HepG2 (cell line): Measurements from ENCODE around the gene C12orf60. TPM values are rescaled to one million over a fixed set of nuclear protein-coding genes. Genes with fewer than 3 reads are reported as not detected.

Experiments
- ATAC-seq: fragments of 200-7000 bp; cut with Tn5 transposase; 3 replicates; pipeline ENCODE4 v1.9.1; 2020; ENCODE audit warnings: mild to moderate bottlenecking, moderate library complexity
- BruUV-seq: library from RNA; stranded (reverse); fragments of 400-500 nt; replicated peaks from 2 replicates; lab custom pipeline; 2021; lab: Mats Ljungman, UMichigan
- CTCF ChIA-PET: fragments of 300-600 bp; formaldehyde crosslinking; extraction: SDS; loops from one replicate; lab custom pipeline; 2021; ENCODE audit warnings: low total read pairs, inconsistent platforms, low intra/inter-chr PET ratio; lab: Yijun Ruan, JAX
- POLR2A ChIA-PET: fragments of 350-600 bp; sonication (Branson Sonifier 250); formaldehyde crosslinking; loops from one replicate; lab custom pipeline; 2020; ENCODE audit warnings: antibody characterized with exemption, inconsistent platforms; lab: Yijun Ruan, JAX
- DNase-seq: peaks from one replicate; pipeline ENCODE4 v3.0.0-alpha.2; 2015; ENCODE audit warnings: low spot score
- FAIRE-seq: peaks from 3 replicates; lab custom pipeline; 2011; peaks lifted over from hg19 to GRCh38; lab: Jason Lieb, UNC
- H2AFZ ChIP-seq: one replicate; pipeline ENCODE4 v1.6.1; 2011; ENCODE audit warnings: low read length, inconsistent platforms
- H3K27ac ChIP-seq: fragments of 300-600 bp; 3 replicates; pipeline ENCODE4 v1.8.0; 2011; ENCODE audit warnings: mixed run types, mild to moderate bottlenecking, mixed read lengths, low read length, inconsistent platforms; ENCODE audit not compliant: insufficient read depth; ENCODE audit errors: extremely low read length
- H3K27me3 ChIP-seq, 2 experiments: fragments of 200-600 bp in 1 of 2; 2 replicates in 1 of 2; 3 replicates in 1 of 2; pipeline versions ENCODE4 v1.6.0 to v1.8.0; 2011; ENCODE audit warnings: low read length in 2 of 2, mild to moderate bottlenecking in 2 of 2, moderate library complexity in 2 of 2, inconsistent platforms in 1 of 2; ENCODE audit not compliant: insufficient read depth in 2 of 2, control insufficient read depth in 1 of 2
- H3K36me3 ChIP-seq, 2 experiments: fragments of 200-600 bp in 1 of 2; replicated peaks in 1 of 2; 2 replicates in 1 of 2; 3 replicates in 1 of 2; pipeline versions ENCODE4 v1.5.1 to v1.8.0; 2011; ENCODE audit warnings: low read length in 2 of 2, inconsistent platforms in 1 of 2; ENCODE audit not compliant: insufficient read depth in 2 of 2, control insufficient read depth in 1 of 2
- H3K4me1 ChIP-seq: 2 replicates; pipeline ENCODE4 v1.5.1; 2012; ENCODE audit warnings: low read length, inconsistent platforms; ENCODE audit not compliant: insufficient read depth
- H3K4me2 ChIP-seq: 2 replicates; pipeline ENCODE4 v1.6.0; 2011; ENCODE audit warnings: low read depth, low read length, inconsistent platforms
- H3K4me3 ChIP-seq, 3 experiments: fragments of 200-600 bp in 1 of 3; sonication (generic), shearing (Covaris generic) in 1 of 3; replicated peaks in 1 of 3; 2 replicates each; pipeline ENCODE4 v1.5.1; 2011 to 2016; ENCODE audit warnings: low read length in 3 of 3, inconsistent platforms in 2 of 3, low read depth in 2 of 3, mild to moderate bottlenecking in 2 of 3, control low read depth in 1 of 3, mixed read lengths in 1 of 3; ENCODE audit not compliant: insufficient read depth in 1 of 3
- H3K79me2 ChIP-seq: one replicate; pipeline ENCODE4 v1.6.1; 2011; ENCODE audit warnings: low read length, inconsistent platforms; ENCODE audit not compliant: insufficient read depth
- H3K9ac ChIP-seq: 2 replicates; pipeline ENCODE4 v1.6.0; 2011; ENCODE audit warnings: mild to moderate bottlenecking, low read depth, low read length, inconsistent platforms; ENCODE audit not compliant: insufficient read depth
- H3K9me3 ChIP-seq: 2 replicates; pipeline ENCODE4 v1.5.1; 2012; ENCODE audit warnings: mild to moderate bottlenecking, low read length
- H4K20me1 ChIP-seq: 2 replicates; pipeline ENCODE4 v1.6.0; 2011; ENCODE audit warnings: inconsistent platforms, mild to moderate bottlenecking, low read length, moderate library complexity; ENCODE audit not compliant: insufficient read depth
- ATM ChIP-seq: fragments of 450-650 bp; IDR thresholded peaks from 2 replicates; pipeline ENCODE4 v1.7.1; 2017; ENCODE audit warnings: mild to moderate bottlenecking, borderline replicate concordance
- ESRRA ChIP-seq: sonication (generic); formaldehyde crosslinking; IDR thresholded peaks from 2 replicates; pipeline ENCODE4 v1.5.1; 2020; ENCODE audit warnings: mild to moderate bottlenecking, low read depth, missing genetic modification reagents
- GATA4 ChIP-seq: sonication (generic); IDR thresholded peaks from 2 replicates; pipeline ENCODE4 v1.6.1; 2016; ENCODE audit warnings: antibody characterized with exemption, low read depth, borderline replicate concordance
- HES4 ChIP-seq: sonication (generic); formaldehyde crosslinking; IDR thresholded peaks from 2 replicates; pipeline ENCODE4 v1.9.0; 2021; ENCODE audit warnings: mild to moderate bottlenecking, missing genetic modification reagents, borderline replicate concordance
- KAT2B ChIP-seq: fragments of 150-350 bp; IDR thresholded peaks from 2 replicates; pipeline ENCODE4 v1.6.1; 2014; ENCODE audit warnings: low read depth, low read length, borderline replicate concordance
- MAFF ChIP-seq: IDR thresholded peaks from 2 replicates; pipeline ENCODE4 v1.6.1; 2011; ENCODE audit warnings: low read depth, low read length, improper control_type of control experiment
- MAFK ChIP-seq, 2 experiments: IDR thresholded peaks in 1 of 2; conservative IDR thresholded peaks in 1 of 2; 2 replicates each; pipeline ENCODE4 v1.6.1; 2011; ENCODE audit warnings: improper control_type of control experiment in 2 of 2, low read length in 2 of 2
- NCOA5 ChIP-seq: sonication (generic); formaldehyde crosslinking; IDR thresholded peaks from 2 replicates; pipeline ENCODE4 v1.4.0; 2020; ENCODE audit warnings: missing genetic modification reagents
- PCBP2 ChIP-seq: fragments of 200-400 bp; formaldehyde crosslinking; optimal IDR thresholded peaks from 2 replicates; pipeline ENCODE3; 2018; ENCODE audit warnings: low read length, low read depth; ENCODE audit not compliant: poor library complexity, severe bottlenecking
- RBAK ChIP-seq: sonication (generic); formaldehyde crosslinking; IDR thresholded peaks from 2 replicates; pipeline ENCODE4 v1.5.1; 2020; ENCODE audit warnings: mild to moderate bottlenecking, missing genetic modification reagents
- RXRB ChIP-seq: IDR thresholded peaks from 2 replicates; pipeline ENCODE4 v1.6.1; 2016; ENCODE audit warnings: borderline replicate concordance, missing genetic modification reagents, missing compliant biosample characterization
- SP4 ChIP-seq: sonication (generic); formaldehyde crosslinking; IDR thresholded peaks from 2 replicates; pipeline ENCODE4 v1.8.1; 2023; ENCODE audit warnings: mild to moderate bottlenecking, missing genetic modification reagents
- ZBTB8A ChIP-seq: sonication (generic); formaldehyde crosslinking; IDR thresholded peaks from 2 replicates; pipeline ENCODE4 v1.4.0; 2020; ENCODE audit warnings: mild to moderate bottlenecking, low read depth, missing genetic modification reagents, borderline replicate concordance
- ZFY ChIP-seq: sonication (generic); formaldehyde crosslinking; IDR thresholded peaks from 2 replicates; pipeline ENCODE4 v1.4.0; 2020; ENCODE audit warnings: missing genetic modification reagents
- ZNF484 ChIP-seq: sonication (generic); formaldehyde crosslinking; IDR thresholded peaks from 2 replicates; pipeline ENCODE4 v1.5.1; 2020; ENCODE audit warnings: mild to moderate bottlenecking, low read depth, missing genetic modification reagents, borderline replicate concordance
- ZNF724P ChIP-seq: sonication (generic); formaldehyde crosslinking; IDR thresholded peaks from 2 replicates; pipeline ENCODE4 v1.8.0; 2022; ENCODE audit warnings: missing genetic modification reagents, borderline replicate concordance
- ZNF792 ChIP-seq: IDR thresholded peaks from 2 replicates; pipeline ENCODE4 v1.6.1; 2016
- WGBS: methylation state at CpG from one replicate; pipeline ENCODE4 v1.1.6; 2017; ENCODE audit warnings: low lambda C conversion rate; 5-methylcytosine and 5-hydroxymethylcytosine counted together
- in situ Hi-C: cut with HindIII; loops from 2 replicates; pipeline ENCODE4 v1.10.0; 2017; ENCODE audit warnings: low pct_unique_long_range_greater_than_20kb; ENCODE audit not compliant: extremely low pct_ligation_motif_present
- intact Hi-C: fragments of 100-400 bp; cut with micrococcal nuclease; formaldehyde crosslinking; loops from one replicate; pipeline ENCODE4 v1.10.0; 2022; ENCODE audit not compliant: unreplicated experiment
- polyA plus RNA-seq, 8 experiments: library from polyadenylated mRNA; depleted of rRNA in 3 of 8; stranded (reverse) in 7 of 8; unstranded in 1 of 8; fragments of >200 nt; fragmentation: Illumina TruSeq in 4 of 8; extraction: Trizol in 4 of 8; gene quantifications; 2 replicates each; pipeline versions ENCODE4 v1.2.1 to v1.2.3, GENCODE V29; 2011 to 2016; ENCODE audit warnings: low read depth in 4 of 8, missing spikeins in 1 of 8, mixed read lengths in 1 of 8; ENCODE audit not compliant: insufficient read depth in 1 of 8
- total RNA-seq, 5 experiments: library from RNA; depleted of rRNA; stranded (reverse); fragments of >200 nt; fragmentation: Illumina TruSeq; extraction: Trizol; gene quantifications; 2 replicates each; pipeline ENCODE4 v1.2.3, GENCODE V29; 2016; ENCODE audit warnings: low read depth in 1 of 5
- TF ChIP-seq, protein P1 (sequence below): sonication (generic); formaldehyde crosslinking; IDR thresholded peaks from 2 replicates; pipeline ENCODE4 v1.4.0; 2020; ENCODE audit warnings: missing genetic modification reagents
- TF ChIP-seq, protein P2 (sequence below): sonication (generic); formaldehyde crosslinking; IDR thresholded peaks from 2 replicates; pipeline ENCODE4 v1.4.0; 2020; ENCODE audit warnings: mild to moderate bottlenecking, missing genetic modification reagents, borderline replicate concordance

Gene C12orf60
- total and polyA plus RNA-seq, 2 of the 13 experiments (the other 11 are each of a cell fraction or from before 2014, with no cell fraction given), result 0.55 to 1.4 TPM

DNA sequence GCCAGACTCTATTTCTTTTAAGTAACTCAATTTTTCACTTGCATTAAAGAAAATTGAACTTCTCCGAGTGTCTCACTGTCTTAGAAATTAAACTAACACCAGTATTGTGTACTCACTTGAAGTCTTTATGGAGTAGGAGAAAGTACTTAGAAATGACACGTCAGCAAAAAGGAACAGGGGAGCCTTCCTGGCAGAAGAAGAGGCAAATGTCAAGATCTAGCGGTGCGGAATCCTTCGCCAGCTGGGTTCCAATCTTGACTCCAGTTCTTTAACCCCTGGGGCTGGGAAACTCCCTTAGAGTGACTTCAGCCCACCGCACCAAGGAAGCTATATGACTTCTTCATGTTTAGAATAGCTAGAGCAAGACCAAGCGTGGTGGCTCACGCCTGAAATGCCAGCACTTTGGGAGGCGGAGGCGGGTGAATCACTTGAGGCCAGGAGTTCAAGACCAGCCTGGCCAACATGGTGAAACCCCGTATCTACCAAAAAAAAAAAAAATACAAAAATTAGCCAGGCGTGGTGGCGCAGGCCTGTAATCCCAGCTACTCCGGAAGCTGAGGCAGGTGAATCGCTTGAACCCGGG, 34.6 kb upstream of the C12orf60 start:
- no peaks in the 10 kb centered on the region for H3K9me3 ChIP-seq
- H3K79me2 ChIP-seq, result peaks cover 32% of the 10 kb centered on the region
- no TSS peak for BruUV-seq
- H3K4me3 ChIP-seq, result peak overlapping the region; percentile 70 to 92 (median 79)
- peak overlapping the region; percentile 95 for H3K27ac ChIP-seq
- H3K4me1 ChIP-seq, result peaks cover 29% of the 10 kb centered on the region
- H3K9ac ChIP-seq, result peak overlapping the region; percentile 86
- no peaks in the 10 kb centered on the region; a peak in 1 of 5 replicates for H3K27me3 ChIP-seq
- no peak overlapping the region for H2AFZ ChIP-seq
- H4K20me1 ChIP-seq, result peaks cover 3% of the 10 kb centered on the region; the same call in 1 of the 2 replicates
- TF ChIP-seq, protein P1, sequence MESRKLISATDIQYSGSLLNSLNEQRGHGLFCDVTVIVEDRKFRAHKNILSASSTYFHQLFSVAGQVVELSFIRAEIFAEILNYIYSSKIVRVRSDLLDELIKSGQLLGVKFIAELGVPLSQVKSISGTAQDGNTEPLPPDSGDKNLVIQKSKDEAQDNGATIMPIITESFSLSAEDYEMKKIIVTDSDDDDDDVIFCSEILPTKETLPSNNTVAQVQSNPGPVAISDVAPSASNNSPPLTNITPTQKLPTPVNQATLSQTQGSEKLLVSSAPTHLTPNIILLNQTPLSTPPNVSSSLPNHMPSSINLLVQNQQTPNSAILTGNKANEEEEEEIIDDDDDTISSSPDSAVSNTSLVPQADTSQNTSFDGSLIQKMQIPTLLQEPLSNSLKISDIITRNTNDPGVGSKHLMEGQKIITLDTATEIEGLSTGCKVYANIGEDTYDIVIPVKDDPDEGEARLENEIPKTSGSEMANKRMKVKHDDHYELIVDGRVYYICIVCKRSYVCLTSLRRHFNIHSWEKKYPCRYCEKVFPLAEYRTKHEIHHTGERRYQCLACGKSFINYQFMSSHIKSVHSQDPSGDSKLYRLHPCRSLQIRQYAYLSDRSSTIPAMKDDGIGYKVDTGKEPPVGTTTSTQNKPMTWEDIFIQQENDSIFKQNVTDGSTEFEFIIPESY, result 0 out of 2 replicates have a peak, but pooled peaks have one; percentile 5
- TF ChIP-seq SP4 (CRISPR knock-in tag) (no peak), GATA4 (no peak), RXRB (CRISPR knock-in tag) (no peak), PCBP2 (no peak), ZFY (CRISPR knock-in tag) (no peak), MAFK (conservative IDR thresholded peaks at IDR 0.05 in 1 of 2, IDR thresholded peaks at IDR 0.05 in 1 of 2; ENCODE audit: low read length in 2 of 2) (peak; percentile 94 to 97), MAFF (peak; percentile 93), ATM (no peak), ESRRA (CRISPR knock-in tag) (no peak), ZNF792 (no peak), NCOA5 (CRISPR knock-in tag) (no peak), ZNF724P (CRISPR knock-in tag) (no peak), ZBTB8A (CRISPR knock-in tag) (no peak), ZNF484 (no peak), KAT2B (no peak), HES4 (CRISPR knock-in tag) (no peak), RBAK (CRISPR knock-in tag) (no peak)
- TF ChIP-seq, protein P2, sequence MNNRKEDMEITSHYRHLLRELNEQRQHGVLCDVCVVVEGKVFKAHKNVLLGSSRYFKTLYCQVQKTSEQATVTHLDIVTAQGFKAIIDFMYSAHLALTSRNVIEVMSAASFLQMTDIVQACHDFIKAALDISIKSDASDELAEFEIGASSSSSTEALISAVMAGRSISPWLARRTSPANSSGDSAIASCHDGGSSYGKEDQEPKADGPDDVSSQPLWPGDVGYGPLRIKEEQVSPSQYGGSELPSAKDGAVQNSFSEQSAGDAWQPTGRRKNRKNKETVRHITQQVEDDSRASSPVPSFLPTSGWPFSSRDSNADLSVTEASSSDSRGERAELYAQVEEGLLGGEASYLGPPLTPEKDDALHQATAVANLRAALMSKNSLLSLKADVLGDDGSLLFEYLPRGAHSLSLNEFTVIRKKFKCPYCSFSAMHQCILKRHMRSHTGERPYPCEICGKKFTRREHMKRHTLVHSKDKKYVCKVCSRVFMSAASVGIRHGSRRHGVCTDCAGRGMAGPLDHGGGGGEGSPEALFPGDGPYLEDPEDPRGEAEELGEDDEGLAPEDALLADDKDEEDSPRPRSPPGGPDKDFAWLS, result no peak
- intact Hi-C loops, result no loop called here
- no peak for DNase-seq
- WGBS, result 87% methylated on average over 15 of the region's 16 CpGs
- FAIRE-seq, result no peak
- no peak for ATAC-seq
- ChIA-PET CTCF (interaction anchor here (1.0 to 2.4 kb wide), 2 partner anchors 12 to 227 kb away, joined by 3 to 7 read pairs; no protein-coding TSS in a partner anchor), POLR2A (interaction anchor here (0.6 to 3.1 kb wide), 4 partner anchors 11 to 34 kb away, joined by 3 to 71 read pairs (median 26); partner anchors contain the start of genes C12orf60 and WBP11)
- peak overlapping the region; percentile 83 for H3K4me2 ChIP-seq
- in situ Hi-C loops, result no loop called here
- H3K36me3 ChIP-seq, result no peaks in the 10 kb centered on the region
